HTERT RPE-1 (cell line): ENCODE measurements around the gene MSI2.

Experiments used
- in situ Hi-C: fragments of 300-500 bp; cut with MboI; formaldehyde crosslinking; loops from 4 replicates; pipeline ENCODE4 v1.14.3; 2020; ENCODE audit warnings: low sequenced_read_pairs

Gene MSI2

GRCh38 chr17:57387575-57387974 is 131.3 kb downstream of the MSI2 start:
- in situ Hi-C loops, result no loop called here

- in situ Hi-C loops, result no loop called here
Measured at GRCh38 chr17:57388131-57388725, 131.9 kb downstream of the MSI2 start.

- in situ Hi-C loops, result no loop called here
Measured at GRCh38 chr17:57389473-57389872, 133.2 kb downstream of the MSI2 start.

GRCh38 chr17:57391076-57391825 is 134.9 kb downstream of the MSI2 start:
- in situ Hi-C loops, result no loop called here

- in situ Hi-C loops, result no loop called here
Measured at GRCh38 chr17:57391857-57392471, 135.6 kb downstream of the MSI2 start.

GRCh38 chr17:57393368-57393767 is 137.0 kb downstream of the MSI2 start:
- in situ Hi-C loops, result no loop called here

- in situ Hi-C loops, result no loop called here
Measured at GRCh38 chr17:57394375-57394774, 138.1 kb downstream of the MSI2 start.

- in situ Hi-C loops, result no loop called here
Measured at GRCh38 chr17:57395721-57396321, 139.5 kb downstream of the MSI2 start.

GRCh38 chr17:57396511-57396921 is 140.2 kb downstream of the MSI2 start:
- in situ Hi-C loops, result no loop called here

- in situ Hi-C loops, result no loop called here
Measured at GRCh38 chr17:57397402-57397801, 141.1 kb downstream of the MSI2 start.

- in situ Hi-C loops, result no loop called here
Measured at GRCh38 chr17:57399690-57400089, 143.4 kb downstream of the MSI2 start.

GRCh38 chr17:57400648-57401047 is 144.3 kb downstream of the MSI2 start:
- in situ Hi-C loops, result no loop called here

- in situ Hi-C loops, result no loop called here
Measured at GRCh38 chr17:57401556-57402488, 145.5 kb downstream of the MSI2 start.

- in situ Hi-C loops, result no loop called here
Measured at GRCh38 chr17:57402681-57403180, 146.4 kb downstream of the MSI2 start.

- in situ Hi-C loops, result no loop called here
Measured at GRCh38 chr17:57403236-57403635, 146.9 kb downstream of the MSI2 start.

- in situ Hi-C loops, result no loop called here
Measured at GRCh38 chr17:57404073-57404472, 147.8 kb downstream of the MSI2 start.

GRCh38 chr17:57404795-57405490 is 148.6 kb downstream of the MSI2 start:
- in situ Hi-C loops, result no loop called here

- in situ Hi-C loops, result no loop called here
Measured at GRCh38 chr17:57405491-57406072, 149.3 kb downstream of the MSI2 start.

GRCh38 chr17:57406131-57406980 is 150.0 kb downstream of the MSI2 start:
- in situ Hi-C loops, result no loop called here
